Measurements from ENCODE around the gene KCMF1.

Gene KCMF1

GRCh38 chr2:85087541-85087940 is 116.6 kb downstream of the KCMF1 start:
- DNase-seq, result no peak

GRCh38 chr2:85088921-85089320 is 118.0 kb downstream of the KCMF1 start:
- no peak for DNase-seq

- DNase-seq, result no peak
Observed at GRCh38 chr2:85089585-85089984, 118.6 kb downstream of the KCMF1 start.

- no peak for DNase-seq
Observed at GRCh38 chr2:85091838-85092237, 120.9 kb downstream of the KCMF1 start.

- DNase-seq, result no peak
Observed at GRCh38 chr2:85095094-85095493, 124.1 kb downstream of the KCMF1 start.

- DNase-seq, result no peak
Observed at GRCh38 chr2:85096616-85097015, 125.7 kb downstream of the KCMF1 start.

- DNase-seq, result no peak
Observed at GRCh38 chr2:85104228-85104627, 133.3 kb downstream of the KCMF1 start.

- DNase-seq, result no peak
Observed at GRCh38 chr2:85106489-85107180, 135.7 kb downstream of the KCMF1 start.
